LNCAP (cell line): ENCODE data around the gene CEP112.

Experiments
- CTCF ChIP-seq: fragments of 450-650 bp; IDR thresholded peaks from 2 replicates; pipeline ENCODE4 v1.5.1; 2017; ENCODE audit warnings: mild to moderate bottlenecking

The CEP112 gene

GRCh38 chr17:65656390-65657250 lies 535.3 kb downstream of the CEP112 start:
- TF ChIP-seq CTCF: no peak

- no peak for TF ChIP-seq CTCF
Measured at GRCh38 chr17:65655706-65656105, 536.2 kb downstream of the CEP112 start.

GRCh38 chr17:65644545-65644944 lies 547.4 kb downstream of the CEP112 start:
- no peak for TF ChIP-seq CTCF

- TF ChIP-seq CTCF: no peak
Measured at GRCh38 chr17:65638221-65638975, 553.5 kb downstream of the CEP112 start.

GRCh38 chr17:65637786-65638185 lies 554.1 kb downstream of the CEP112 start:
- no peak for TF ChIP-seq CTCF

- TF ChIP-seq CTCF: no peak
Measured at GRCh38 chr17:65634533-65634932, 557.4 kb downstream of the CEP112 start.

GRCh38 chr17:65633988-65634387 lies 557.9 kb downstream of the CEP112 start:
- TF ChIP-seq CTCF: no peak
